Measurements from ENCODE around the gene SLC35E2B.
"Not testable (repeated sequence)": the region's sequence is repeated elsewhere in the genome, so short reads cannot be mapped to it uniquely, and the experiment has no call there.

DNA sequence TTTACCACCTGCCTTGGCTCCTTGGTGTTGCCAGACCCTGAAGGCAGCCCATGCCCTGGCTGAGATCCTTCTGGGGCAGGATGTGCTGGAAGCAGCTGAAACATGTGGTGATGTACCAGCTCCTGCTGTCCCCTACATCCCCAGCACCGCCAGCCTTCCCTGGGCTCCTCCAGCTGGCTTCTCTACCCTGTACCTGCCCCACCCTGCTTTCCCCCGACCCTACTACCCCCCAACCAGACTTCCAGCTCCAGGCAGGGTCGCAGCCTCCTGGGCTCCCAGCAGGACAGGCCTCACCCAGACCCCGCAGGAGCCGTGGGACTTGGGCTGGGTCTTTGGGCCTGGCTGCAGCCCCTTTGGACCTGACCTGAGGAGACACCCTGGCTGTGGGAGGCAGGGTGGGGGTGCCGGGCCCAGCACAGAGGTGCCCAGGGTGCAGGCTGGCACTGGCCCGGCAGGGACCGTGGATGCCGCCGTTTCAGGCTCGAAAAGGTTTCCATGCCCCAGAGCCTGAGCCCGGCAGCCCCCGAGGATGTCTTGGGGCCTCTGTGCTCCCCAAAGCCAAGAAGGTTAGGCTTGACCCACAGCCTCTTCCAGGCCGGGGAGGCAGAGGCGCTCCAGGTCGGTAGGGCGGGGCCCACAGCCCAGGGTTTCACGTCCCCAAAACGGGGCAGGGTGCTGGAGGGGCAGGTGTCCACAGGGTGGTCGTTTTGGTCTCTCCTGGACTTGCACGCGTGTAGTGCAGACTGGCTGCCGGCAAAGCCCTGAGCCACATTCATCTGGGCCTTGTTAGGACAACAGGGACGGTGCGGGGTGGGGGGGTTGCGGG is 5.0 kb upstream of the SLC35E2B start:
- TF ChIP-seq USF2 (IDR thresholded peaks at IDR 0.05; ENCODE audit: low read depth, low read length); USF2 (CRISPR knock-in tag; IDR thresholded peaks at IDR 0.05; ENCODE audit: borderline replicate concordance); RNF2 (conservative IDR thresholded peaks at IDR 0.05; ENCODE audit: low read depth); ARHGAP35 (CRISPR knock-in tag; IDR thresholded peaks at IDR 0.05; ENCODE audit: borderline replicate concordance); ZBTB38 (CRISPR knock-in tag; IDR thresholded peaks at IDR 0.05); PHF8 (CRISPR knock-in tag; IDR thresholded peaks at IDR 0.05); YY1 (IDR thresholded peaks at IDR 0.05; ENCODE audit: insufficient read depth, insufficient replicate concordance, low read depth, low read length); EHMT2 (IDR thresholded peaks at IDR 0.05; ENCODE audit: borderline replicate concordance, low read depth, low read length): not testable (repeated sequence)
- TF ChIP-seq, protein P1, sequence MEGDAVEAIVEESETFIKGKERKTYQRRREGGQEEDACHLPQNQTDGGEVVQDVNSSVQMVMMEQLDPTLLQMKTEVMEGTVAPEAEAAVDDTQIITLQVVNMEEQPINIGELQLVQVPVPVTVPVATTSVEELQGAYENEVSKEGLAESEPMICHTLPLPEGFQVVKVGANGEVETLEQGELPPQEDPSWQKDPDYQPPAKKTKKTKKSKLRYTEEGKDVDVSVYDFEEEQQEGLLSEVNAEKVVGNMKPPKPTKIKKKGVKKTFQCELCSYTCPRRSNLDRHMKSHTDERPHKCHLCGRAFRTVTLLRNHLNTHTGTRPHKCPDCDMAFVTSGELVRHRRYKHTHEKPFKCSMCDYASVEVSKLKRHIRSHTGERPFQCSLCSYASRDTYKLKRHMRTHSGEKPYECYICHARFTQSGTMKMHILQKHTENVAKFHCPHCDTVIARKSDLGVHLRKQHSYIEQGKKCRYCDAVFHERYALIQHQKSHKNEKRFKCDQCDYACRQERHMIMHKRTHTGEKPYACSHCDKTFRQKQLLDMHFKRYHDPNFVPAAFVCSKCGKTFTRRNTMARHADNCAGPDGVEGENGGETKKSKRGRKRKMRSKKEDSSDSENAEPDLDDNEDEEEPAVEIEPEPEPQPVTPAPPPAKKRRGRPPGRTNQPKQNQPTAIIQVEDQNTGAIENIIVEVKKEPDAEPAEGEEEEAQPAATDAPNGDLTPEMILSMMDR (CRISPR knock-in tag; IDR thresholded peaks at IDR 0.05) = not testable (repeated sequence)
- TF ChIP-seq, protein P2, sequence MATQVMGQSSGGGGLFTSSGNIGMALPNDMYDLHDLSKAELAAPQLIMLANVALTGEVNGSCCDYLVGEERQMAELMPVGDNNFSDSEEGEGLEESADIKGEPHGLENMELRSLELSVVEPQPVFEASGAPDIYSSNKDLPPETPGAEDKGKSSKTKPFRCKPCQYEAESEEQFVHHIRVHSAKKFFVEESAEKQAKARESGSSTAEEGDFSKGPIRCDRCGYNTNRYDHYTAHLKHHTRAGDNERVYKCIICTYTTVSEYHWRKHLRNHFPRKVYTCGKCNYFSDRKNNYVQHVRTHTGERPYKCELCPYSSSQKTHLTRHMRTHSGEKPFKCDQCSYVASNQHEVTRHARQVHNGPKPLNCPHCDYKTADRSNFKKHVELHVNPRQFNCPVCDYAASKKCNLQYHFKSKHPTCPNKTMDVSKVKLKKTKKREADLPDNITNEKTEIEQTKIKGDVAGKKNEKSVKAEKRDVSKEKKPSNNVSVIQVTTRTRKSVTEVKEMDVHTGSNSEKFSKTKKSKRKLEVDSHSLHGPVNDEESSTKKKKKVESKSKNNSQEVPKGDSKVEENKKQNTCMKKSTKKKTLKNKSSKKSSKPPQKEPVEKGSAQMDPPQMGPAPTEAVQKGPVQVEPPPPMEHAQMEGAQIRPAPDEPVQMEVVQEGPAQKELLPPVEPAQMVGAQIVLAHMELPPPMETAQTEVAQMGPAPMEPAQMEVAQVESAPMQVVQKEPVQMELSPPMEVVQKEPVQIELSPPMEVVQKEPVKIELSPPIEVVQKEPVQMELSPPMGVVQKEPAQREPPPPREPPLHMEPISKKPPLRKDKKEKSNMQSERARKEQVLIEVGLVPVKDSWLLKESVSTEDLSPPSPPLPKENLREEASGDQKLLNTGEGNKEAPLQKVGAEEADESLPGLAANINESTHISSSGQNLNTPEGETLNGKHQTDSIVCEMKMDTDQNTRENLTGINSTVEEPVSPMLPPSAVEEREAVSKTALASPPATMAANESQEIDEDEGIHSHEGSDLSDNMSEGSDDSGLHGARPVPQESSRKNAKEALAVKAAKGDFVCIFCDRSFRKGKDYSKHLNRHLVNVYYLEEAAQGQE (IDR thresholded peaks at IDR 0.05; ENCODE audit: borderline replicate concordance in 1 of 2, low read depth in 1 of 2, low read length in 2 of 2) = not testable (repeated sequence)
- TF ChIP-seq, protein P3, sequence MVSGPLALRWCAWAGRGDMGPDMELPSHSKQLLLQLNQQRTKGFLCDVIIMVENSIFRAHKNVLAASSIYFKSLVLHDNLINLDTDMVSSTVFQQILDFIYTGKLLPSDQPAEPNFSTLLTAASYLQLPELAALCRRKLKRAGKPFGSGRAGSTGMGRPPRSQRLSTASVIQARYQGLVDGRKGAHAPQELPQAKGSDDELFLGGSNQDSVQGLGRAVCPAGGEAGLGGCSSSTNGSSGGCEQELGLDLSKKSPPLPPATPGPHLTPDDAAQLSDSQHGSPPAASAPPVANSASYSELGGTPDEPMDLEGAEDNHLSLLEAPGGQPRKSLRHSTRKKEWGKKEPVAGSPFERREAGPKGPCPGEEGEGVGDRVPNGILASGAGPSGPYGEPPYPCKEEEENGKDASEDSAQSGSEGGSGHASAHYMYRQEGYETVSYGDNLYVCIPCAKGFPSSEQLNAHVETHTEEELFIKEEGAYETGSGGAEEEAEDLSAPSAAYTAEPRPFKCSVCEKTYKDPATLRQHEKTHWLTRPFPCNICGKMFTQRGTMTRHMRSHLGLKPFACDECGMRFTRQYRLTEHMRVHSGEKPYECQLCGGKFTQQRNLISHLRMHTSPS (CRISPR knock-in tag; IDR thresholded peaks at IDR 0.05; ENCODE audit: low read depth) = not testable (repeated sequence)

Measured in HepG2 (cell line).